Measurements from ENCODE around the gene PDIA5.

The PDIA5 gene

GRCh38 chr3:123071581-123071980 is 4.8 kb downstream of the PDIA5 start:
- DNase-seq (ENCODE audit: low read depth in 2 of 2), result no peak

- DNase-seq (ENCODE audit: low read depth in 2 of 2), result no peak
Observed at GRCh38 chr3:123072152-123072551, 5.3 kb downstream of the PDIA5 start.

GRCh38 chr3:123072564-123072963 is 5.7 kb downstream of the PDIA5 start:
- DNase-seq (ENCODE audit: low read depth in 2 of 2), result no peak

- no peak for DNase-seq (ENCODE audit: low read depth in 2 of 2)
Observed at GRCh38 chr3:123075359-123075758, 8.5 kb downstream of the PDIA5 start.

GRCh38 chr3:123076112-123076495 is 9.3 kb downstream of the PDIA5 start:
- DNase-seq (ENCODE audit: low read depth in 2 of 2), result no peak

- DNase-seq (ENCODE audit: low read depth in 2 of 2), result no peak
Observed at GRCh38 chr3:123076496-123077418, 9.9 kb downstream of the PDIA5 start.

GRCh38 chr3:123078101-123078500 is 11.3 kb downstream of the PDIA5 start:
- DNase-seq (ENCODE audit: low read depth in 2 of 2), result no peak

GRCh38 chr3:123080864-123081562 is 14.2 kb downstream of the PDIA5 start:
- no peak for DNase-seq (ENCODE audit: low read depth in 2 of 2)

GRCh38 chr3:123081718-123082369 is 15.0 kb downstream of the PDIA5 start:
- DNase-seq (ENCODE audit: low read depth in 2 of 2), result no peak

- no peak for DNase-seq (ENCODE audit: low read depth in 2 of 2)
Observed at GRCh38 chr3:123082370-123083065, 15.7 kb downstream of the PDIA5 start.

- no peak for DNase-seq (ENCODE audit: low read depth in 2 of 2)
Observed at GRCh38 chr3:123083383-123084124, 16.7 kb downstream of the PDIA5 start.

GRCh38 chr3:123084192-123084591 is 17.4 kb downstream of the PDIA5 start:
- no peak for DNase-seq (ENCODE audit: low read depth in 2 of 2)

GRCh38 chr3:123084738-123085237 is 18.0 kb downstream of the PDIA5 start:
- DNase-seq (ENCODE audit: low read depth in 2 of 2), result no peak

GRCh38 chr3:123085293-123085931 is 18.6 kb downstream of the PDIA5 start:
- no peak for DNase-seq (ENCODE audit: low read depth in 2 of 2)

- no peak for DNase-seq (ENCODE audit: low read depth in 2 of 2)
Observed at GRCh38 chr3:123085932-123086627, 19.3 kb downstream of the PDIA5 start.

GRCh38 chr3:123088387-123088786 is 21.6 kb downstream of the PDIA5 start:
- DNase-seq (ENCODE audit: low read depth in 2 of 2), result no peak

GRCh38 chr3:123089611-123090331 is 22.9 kb downstream of the PDIA5 start:
- DNase-seq (ENCODE audit: low read depth in 2 of 2), result no peak

GRCh38 chr3:123090728-123091531 is 24.1 kb downstream of the PDIA5 start:
- no peak for DNase-seq (ENCODE audit: low read depth in 2 of 2)

All from stimulated activated CD4-positive, alpha-beta T cell treated with anti-CD3 and anti-CD28 coated beads, Interleukin-15, amount 100 ng/mL, for 48 hours (primary cell).